Renal cortical epithelial cell (primary cell): Measurements from ENCODE around the gene SLC36A2. TPM values are rescaled to one million over a fixed set of nuclear protein-coding genes. Genes with fewer than 3 reads are reported as not detected.
"Not testable (repeated sequence)": the region's sequence is repeated elsewhere in the genome, so short reads cannot be mapped to it uniquely, and the experiment has no call there.

Source experiments
- DNase-seq: peaks from one replicate; pipeline ENCODE4 v3.0.0-alpha.2; 2011; ENCODE audit warnings: low read depth
- total RNA-seq: library from RNA; depleted of rRNA; stranded (reverse); fragments of >200 nt; gene quantifications from 2 replicates; pipeline ENCODE4 v1.2.3, GENCODE V29; 2014

Gene SLC36A2
- 0.89 TPM in 1 of 2 replicates, not detected in the other for total RNA-seq

DNA sequence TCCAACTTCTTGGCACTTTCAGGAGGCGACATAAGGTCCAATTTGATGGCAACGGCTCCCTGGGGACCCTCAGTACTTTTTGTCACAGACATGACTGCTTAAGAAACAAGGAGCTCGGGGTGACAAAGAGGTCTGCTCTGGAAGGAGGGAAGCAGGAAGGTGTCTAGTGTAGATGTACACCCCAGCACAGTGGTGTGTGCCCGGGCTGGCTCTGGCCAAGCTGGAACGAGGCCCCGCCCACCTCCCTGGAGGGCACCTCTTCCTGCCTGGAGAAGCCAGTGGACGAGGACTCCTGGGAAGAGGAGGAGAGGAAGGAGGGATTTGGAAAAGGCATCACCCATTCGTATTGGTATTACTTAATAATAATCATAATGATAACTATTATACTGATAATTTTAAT, at the start of gene SLC36A2:
SLC36A2 (minus strand) TSS at position 191 of the 400 bp plus-strand sequence; CDS start at position 92, 99 bp downstream.
- no peak for DNase-seq

DNA sequence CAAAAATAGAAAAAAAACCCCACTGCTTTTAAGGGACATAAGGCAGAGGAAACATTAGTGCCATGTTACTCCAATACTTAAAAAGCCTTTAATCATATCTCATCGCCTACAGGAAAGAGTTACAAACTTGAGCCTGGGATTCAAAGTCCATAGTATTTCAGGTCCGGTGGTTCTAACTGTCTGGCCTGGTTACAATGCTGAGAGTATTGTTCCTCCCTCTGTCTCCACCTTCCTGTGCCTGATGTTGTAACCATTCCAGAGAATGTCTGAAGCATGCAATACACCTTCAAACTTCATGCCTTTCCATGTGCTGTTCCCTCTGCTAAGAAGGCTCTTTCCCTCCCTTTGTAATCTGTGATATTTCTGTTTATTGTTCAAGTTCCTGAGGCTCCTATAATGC, 41.6 kb upstream of the SLC36A2 start:
- DNase-seq = peak; percentile 24

DNA sequence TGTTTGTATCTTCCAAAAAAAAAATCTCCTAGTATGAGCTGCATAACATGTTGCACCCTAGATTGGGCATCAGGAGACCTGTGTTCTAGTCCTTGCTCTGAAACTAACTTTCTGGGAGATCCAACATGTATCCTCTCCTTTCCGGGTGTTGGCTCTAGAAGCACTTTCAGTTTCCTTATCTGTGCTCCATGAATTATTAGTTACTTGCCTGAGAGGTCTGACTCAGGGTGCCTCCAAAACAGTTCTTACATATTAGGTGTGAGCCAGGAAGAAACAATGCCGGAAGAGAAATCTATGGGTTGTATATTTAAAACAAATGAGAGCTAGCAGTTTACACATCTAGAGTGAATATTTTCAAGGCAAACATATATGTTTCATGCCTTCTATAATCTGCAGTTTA, 36.7 kb upstream of the SLC36A2 start:
- DNase-seq = peak; percentile 40

DNA sequence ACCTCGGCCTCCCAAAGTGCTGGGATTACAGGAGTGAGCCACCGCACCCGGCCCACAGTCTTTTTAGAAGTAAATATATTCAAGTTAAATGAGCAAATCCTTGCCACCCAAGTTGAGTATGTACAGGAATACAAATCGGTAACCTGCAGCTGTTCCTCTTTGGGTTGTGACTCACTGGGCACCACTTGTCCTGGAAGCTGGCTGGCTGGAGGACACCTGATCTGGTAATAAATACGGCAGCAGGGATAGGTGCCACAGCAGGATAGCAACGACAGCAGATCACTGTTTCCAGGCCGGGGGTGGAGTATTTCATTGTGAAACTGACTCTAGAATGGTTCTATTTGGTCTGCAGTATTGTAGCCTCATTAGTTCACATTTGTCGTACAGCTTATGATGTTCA, 35.7 kb upstream of the SLC36A2 start:
- DNase-seq = peak; percentile 31

DNA sequence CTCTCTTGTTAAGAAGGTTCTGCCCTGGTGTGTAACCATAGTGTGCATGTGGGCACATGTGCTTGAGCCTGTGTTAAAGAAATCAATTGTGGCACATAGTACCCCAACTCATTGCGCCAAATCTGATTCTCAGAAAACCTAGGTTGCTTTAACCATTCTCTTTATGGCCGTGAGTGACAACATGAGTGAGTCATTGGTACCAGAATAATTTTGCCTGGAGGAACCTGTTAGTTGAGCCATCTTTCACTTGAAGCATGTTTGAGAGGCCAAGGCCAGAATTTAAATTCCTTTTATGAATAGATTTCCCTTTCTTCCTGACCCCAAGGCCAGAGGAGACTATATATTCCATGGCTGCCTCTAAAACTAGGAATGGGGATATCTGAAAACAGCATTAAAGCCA, 35.2 kb upstream of the SLC36A2 start:
- DNase-seq = no peak

DNA sequence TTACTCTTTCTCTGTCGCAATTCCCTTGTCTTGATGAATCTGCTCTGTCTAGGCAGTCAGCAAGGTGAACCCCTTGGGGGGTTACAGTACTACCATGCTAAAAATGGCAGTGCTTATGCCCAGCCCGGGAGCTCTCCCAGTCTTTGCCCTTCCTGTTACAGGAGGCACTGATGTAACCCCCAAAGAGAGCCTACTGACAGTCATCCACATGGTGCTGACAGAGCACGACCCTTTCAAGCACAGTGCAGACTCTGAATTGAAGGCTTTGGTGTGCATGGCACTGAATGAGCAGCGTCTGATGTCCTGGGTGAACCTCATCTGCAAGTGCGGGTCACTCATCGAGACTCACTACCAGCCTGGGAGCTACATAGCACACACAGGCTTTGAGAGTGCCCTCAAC, 34.5 kb upstream of the SLC36A2 start:
- no peak for DNase-seq

DNA sequence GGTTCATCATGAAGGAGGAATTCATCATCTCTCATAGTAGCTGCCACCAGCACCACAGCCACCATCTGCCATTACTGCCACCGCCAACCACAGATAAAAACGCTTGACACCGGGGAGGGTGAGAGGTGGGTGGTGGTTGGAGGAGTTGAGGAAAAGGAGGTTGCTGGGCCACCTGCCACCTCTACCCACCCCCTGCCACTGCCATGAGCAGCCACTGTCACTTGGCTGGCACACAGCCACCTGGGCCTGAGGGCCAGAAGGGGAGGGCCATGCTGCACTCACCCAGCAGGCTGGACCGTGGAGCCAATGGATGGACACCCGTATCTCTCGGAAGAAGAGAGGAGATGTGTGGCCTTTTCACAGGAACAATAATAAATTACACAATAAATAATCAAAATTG, 31.3 kb upstream of the SLC36A2 start:
- DNase-seq = no peak

DNA sequence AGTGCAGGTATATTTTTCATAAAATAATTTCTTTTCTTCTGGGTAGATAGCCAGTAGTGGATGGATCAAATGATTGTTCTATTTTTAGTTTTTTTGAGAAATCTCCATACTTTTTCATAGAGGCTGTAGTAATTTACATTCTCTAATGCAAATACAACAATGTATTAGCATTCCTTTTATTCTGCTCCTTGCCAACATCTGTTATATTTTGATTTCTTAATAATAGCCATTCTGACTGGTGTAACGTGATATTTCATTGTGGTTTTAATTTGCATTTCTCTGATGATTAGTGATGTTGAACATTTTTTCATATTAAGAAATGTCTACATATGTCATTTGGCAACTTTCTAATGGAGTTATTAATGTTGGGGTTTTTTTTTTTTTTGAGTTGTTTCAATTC, 27.2 kb upstream of the SLC36A2 start:
- no peak for DNase-seq

DNA sequence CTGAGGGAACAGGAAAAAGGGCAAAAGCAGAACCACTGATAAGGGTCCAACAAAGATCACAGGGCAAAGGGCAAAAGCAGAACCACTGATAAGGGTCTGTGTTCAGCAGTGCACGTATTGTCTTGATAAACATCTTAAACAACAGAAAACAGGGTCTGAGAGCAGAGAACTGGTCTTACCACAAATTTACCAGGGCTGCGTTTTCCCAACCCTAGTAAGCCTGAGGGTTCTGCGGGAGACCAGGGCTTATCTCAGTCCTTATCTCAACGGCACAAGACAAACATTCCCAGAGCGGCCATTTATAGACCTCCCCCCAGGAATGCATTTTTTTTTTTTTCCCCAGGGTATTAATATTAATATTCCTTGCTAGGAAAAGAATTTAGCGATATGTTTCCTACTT, 19.7 kb upstream of the SLC36A2 start:
- DNase-seq = not testable (repeated sequence)

DNA sequence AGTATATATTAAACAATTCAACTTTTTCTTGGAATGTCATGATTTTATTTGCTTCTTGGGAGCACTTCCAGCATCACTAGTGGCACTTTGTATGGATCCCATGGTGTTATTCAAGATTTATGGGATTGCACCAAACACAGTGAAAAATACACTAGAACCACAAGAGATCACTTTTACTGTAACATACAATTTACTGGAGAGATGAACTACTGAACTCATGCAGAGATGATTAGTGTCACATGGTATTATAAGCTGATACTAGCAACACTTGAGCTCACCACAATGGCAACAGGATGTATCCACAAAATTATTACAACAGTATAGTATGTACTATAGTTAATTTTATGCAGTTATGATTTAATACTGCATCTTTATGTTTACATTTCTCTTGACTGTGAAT, 16.3 kb upstream of the SLC36A2 start:
- DNase-seq = no peak

DNA sequence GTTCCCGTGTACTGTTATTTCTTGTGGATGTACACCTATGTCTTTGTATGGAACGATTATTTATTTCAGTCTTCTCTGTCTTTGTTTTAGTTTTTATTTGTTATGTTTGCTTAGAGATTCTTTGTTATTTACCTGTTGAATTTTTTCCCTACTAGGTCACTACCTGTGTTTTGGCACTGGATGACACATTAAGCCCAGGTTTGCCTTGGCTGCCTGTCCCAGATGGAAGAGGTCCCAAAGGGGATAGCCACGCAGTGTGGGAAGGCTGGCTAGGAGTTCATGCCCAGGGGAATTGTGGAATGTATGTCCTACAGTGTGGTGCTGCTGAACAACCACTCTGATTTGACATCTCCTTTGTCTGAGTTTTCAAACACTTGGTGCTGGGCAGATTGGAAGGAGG, 15.6 kb upstream of the SLC36A2 start:
- DNase-seq = no peak

DNA sequence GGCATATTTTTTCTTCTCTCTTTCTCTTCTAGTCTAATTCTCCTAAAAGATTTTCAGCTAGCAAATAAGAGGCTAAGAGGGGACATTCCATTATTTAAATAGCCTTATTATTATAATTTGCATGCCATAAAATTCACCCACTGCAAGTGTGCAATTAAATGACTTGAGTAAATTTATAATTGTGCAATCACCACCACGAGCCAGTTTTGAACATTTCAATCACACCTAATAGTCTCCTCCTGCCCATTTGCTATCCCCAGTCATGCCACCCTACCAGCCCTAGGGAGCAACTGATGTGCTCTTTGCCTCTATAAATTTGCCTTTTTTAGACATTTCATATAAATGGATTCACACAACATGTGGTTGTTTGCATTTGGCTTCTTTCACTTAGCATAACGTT, 12.0 kb upstream of the SLC36A2 start:
- no peak for DNase-seq

DNA sequence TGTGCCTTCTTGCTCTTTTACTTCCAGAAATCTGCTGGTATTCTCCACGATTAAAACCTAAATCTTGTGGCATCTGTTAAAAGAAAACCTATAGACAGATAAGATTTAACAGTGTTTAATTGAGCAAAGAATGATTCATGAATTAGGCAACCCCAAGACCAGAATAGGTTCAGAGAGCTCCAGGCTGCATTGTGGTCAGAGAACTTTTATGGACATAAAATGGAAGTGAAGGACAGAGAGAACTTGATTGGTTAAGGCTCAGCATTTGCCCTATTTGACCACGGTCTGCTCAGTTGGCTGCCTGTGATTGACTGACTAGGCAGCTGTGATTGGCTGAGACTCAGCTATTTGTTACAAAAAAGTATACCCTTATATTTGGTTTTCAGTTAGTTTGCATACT, 10.4 kb upstream of the SLC36A2 start:
- DNase-seq = peak; percentile 77

DNA sequence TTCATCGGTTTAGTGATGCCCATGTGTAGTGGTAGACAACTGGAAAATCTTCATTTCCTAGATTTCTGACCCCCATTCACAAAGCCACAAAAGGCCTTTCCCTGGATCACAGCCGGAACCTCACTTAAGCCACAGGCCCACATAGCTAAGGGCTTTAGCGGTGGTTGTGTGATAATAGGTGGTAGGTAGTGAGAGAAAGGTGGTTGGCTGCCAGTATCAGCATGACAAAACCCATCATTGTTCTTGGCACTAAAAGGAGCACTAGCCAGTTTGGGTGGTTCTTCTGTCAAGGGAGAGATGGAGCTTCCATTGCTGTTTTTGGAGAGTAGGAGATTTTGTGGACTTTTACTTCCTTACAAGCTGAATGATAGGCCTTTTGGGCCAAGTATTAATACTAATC, 9.7 kb upstream of the SLC36A2 start:
- no peak for DNase-seq

DNA sequence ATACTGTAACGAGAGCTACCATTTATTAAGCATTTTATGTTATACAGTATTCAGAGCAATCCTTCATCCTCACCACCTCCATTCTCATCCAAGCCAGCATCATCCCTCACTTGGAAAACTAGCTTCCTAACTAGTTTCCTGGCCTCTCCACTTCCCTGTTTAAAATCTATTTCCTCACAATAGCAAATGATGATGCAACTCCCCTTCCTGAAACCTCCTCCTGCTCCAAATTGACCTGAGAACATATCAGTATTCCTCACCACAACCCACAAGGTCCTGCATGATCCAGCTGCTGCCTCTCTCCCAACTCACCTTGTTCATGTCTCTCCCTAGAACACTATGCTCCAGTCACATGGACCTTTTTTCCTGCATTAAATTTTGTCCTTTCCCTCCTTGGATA, 4.3 kb upstream of the SLC36A2 start:
- DNase-seq = peak; percentile 60

DNA sequence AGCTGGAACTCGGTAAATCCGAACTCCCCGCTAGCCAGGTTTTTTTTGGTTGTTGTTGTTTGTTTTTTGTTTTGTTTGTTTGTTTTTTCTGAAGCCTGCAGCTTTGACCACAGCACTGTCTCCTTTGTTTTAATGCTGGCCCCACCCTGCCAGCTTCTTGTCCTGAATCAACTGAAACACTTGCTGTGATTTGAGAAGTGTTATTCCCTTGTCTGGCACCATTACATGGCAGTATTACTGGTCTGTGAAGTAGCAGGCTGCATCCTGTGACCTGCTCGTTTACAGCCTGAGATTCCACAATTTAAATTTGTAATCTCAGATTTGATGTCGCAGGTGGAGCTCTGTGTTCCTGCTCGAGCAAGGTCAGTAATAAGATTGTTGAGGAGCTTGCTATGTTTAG, 1.4 kb upstream of the SLC36A2 start:
- DNase-seq = no peak

DNA sequence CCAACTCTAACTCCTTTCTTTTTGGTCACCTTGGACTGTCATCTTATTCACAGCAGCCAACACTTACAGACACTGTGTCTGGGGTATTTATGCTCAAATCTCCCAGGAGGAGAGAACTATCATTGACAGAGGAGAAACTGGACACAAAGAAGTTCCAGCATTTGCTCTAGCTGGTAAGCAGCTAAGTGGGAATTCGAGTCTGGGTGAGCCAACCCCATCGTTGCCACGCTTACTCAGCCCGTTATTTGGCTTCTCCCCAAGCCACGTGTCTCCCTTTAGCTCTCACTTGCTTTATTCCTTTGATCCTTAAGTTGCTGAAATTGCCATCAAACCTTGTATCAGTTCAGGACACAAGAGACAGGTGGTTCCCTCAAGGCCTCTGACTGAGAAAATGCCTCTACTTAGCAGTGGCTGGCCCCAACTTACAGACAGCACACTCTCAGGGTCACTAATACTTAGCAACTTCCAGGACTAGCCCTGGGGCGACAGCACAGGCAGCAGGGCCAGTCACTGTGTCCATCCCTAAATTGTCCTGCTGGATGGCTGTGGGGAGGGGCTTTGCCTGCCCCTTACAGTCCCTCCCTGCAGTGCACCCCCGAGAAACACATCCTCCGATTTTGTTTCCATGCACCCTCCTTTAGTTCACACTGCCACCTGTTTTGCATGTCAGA, 1.4 kb downstream of the SLC36A2 start:
- DNase-seq = peak; percentile 65

DNA sequence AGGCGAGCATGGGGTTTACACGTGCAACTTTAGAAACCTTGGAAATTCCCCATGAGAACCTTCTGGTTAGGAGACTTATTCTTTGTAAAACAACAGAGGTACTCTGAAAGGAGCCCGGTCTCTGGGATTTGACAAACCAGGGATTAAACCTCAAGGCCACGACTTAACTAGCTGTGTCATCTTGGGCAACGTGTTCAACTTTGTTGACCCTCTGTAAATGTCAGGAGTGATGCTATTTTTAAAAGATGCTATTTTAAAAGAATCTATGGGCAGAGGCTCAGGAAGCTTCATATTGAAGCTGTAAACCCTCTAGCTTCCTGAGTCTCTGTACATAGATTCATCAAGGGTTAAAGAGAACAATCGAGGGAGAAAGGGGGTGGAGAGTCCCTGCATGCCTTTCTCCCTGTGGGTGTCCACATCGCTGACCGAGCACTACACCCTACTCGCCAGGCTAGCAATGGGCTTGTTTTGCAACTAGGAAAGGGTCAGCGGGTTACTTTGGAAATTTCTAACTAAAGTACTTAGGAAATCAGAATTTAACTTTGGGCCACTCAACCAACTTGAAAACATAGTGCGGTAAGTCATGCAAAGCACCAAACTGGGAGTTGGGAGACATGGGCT, 2.1 kb downstream of the SLC36A2 start:
- DNase-seq = peak; percentile 69

DNA sequence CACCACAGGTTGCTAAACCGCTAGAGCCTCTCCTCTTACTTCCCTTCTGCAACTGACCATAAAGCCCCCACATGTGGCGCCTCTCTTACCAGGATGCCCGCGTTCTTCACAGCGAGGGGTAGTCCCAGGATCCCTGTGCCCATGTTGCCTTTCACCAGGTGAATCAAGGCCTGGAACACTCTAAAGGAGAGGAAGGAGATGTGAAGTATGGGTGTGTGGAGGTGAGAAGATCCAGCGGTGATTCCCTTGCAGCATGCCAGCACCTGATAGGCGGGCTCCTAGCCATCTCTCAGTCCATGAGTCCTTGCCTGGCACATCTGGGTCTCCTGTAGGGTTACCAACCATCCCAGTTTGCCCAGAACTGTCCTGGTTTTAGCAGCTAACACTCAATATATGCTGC, 3.3 kb downstream of the SLC36A2 start:
- no peak for DNase-seq

DNA sequence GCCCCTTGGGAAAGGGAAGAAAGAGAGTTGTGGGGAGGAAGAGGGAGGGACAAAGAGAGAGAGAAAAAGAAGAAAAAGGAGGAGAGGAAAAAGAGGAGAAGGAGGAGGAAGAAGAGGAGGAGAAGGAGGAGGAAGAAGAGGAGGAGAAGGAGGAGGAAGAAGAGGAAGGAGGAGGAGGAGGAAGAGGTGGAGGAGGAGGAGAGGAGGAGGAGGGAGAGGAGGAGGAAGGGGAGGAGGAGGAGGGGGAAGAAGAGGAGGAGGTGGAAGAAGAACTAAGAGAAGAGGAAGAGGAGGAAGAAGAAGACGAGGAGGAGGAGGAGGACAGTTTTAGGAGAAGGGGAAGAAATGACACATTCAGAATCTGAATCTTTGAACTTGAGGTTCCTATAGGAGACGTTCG, 7.4 kb downstream of the SLC36A2 start:
- DNase-seq = no peak

DNA sequence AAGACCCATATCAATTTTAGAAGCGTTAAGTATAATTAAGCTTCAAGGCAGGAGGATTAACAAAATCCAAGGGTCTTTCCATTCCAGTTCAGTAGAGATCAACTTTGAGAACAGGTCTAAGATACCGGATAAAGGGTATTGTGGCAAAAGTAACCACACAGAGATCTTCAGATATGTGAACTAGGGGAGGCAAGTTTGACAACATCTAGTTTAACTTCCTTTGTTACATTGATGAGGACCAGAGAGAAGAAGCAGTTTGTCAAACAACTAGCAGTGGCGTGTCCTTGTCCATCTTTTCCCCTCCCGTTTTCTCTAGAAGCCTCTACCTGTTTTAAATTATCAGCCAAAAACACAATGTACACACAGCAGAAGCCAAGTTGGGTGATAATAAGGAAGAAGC, 8.6 kb downstream of the SLC36A2 start:
- no peak for DNase-seq

DNA sequence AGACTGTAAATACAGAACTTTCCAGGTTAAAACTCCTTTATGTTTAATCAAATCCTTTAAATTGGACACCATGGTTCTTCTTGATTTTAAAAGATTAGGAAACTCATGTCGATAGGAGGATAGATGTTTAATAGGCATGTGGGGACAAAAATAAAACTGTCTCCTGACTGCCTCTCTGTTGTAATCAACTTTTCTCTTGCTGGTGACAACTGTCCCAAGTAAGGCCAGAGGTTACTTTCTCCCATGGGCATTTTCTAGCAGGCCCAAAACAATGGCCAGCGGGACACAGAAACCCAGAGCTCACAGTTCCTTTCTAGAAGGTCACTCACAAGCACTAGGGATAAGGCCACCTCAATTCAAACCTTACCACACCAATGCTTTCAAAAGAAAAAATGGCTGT, 14.5 kb downstream of the SLC36A2 start:
- no peak for DNase-seq

DNA sequence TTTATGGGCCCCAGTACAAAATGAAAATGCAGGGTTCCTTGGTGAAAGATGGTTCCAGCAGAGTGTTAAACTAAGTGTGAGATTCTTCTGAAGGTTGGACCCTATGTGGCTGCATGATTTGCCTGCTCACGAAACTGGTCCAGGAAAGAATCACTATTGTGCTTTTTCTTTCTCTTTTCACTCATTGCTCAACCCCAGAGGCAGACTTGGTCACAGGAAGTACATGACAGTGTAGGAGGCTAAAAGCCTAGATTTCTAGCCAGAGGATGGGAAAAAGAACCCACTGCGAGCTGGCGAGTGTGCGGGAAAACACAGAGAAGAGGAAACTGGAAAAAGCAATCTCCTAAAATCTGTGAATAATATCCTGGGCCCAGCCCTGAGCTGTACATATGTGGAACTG, 18.6 kb downstream of the SLC36A2 start:
- DNase-seq = no peak

DNA sequence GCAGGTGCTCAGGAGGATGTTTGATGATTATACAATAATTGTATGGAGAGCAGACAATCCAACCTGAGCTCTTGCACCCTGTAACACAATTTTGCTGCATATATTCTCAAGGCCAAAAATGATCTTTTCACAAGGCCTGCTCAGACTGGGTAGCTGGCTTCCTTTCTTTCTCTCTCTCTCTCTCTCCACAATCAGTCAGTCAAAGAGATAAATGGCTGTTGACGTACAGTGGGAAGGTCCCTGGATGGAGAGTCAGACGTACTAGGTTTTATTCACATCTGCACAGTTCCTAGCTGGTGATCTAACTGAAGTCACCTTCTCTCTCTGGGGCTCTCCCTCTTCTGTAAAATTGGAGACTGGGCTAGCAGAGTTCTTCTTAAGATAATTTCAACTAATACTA, 19.8 kb downstream of the SLC36A2 start:
- no peak for DNase-seq
